22Rv1 (cell line): ENCODE measurements around the gene ZNF625.
"Not testable (repeated sequence)": the region's sequence is repeated elsewhere in the genome, so short reads cannot be mapped to it uniquely, and the experiment has no call there.

Experiments used
- H3K27ac ChIP-seq: fragments of 450-650 bp; 2 replicates; pipeline ENCODE4 v1.5.1; 2017
- ZFX ChIP-seq: fragments of 450-650 bp; IDR thresholded peaks from 2 replicates; pipeline ENCODE4 v1.6.1; 2017; ENCODE audit warnings: antibody characterized with exemption, borderline replicate concordance
- TF ChIP-seq, protein P1 (sequence below): fragments of 450-650 bp; IDR thresholded peaks from 2 replicates; pipeline ENCODE4 v1.5.1; 2017; ENCODE audit warnings: mild to moderate bottlenecking

Gene ZNF625

GRCh38 chr19:12133069-12133468, 23.5 kb downstream of the ZNF625 start:
- no peak for TF ChIP-seq ZFX
- TF ChIP-seq, protein P1, sequence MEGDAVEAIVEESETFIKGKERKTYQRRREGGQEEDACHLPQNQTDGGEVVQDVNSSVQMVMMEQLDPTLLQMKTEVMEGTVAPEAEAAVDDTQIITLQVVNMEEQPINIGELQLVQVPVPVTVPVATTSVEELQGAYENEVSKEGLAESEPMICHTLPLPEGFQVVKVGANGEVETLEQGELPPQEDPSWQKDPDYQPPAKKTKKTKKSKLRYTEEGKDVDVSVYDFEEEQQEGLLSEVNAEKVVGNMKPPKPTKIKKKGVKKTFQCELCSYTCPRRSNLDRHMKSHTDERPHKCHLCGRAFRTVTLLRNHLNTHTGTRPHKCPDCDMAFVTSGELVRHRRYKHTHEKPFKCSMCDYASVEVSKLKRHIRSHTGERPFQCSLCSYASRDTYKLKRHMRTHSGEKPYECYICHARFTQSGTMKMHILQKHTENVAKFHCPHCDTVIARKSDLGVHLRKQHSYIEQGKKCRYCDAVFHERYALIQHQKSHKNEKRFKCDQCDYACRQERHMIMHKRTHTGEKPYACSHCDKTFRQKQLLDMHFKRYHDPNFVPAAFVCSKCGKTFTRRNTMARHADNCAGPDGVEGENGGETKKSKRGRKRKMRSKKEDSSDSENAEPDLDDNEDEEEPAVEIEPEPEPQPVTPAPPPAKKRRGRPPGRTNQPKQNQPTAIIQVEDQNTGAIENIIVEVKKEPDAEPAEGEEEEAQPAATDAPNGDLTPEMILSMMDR, result no peak
- H3K27ac ChIP-seq, result no peak overlapping the region

DNA sequence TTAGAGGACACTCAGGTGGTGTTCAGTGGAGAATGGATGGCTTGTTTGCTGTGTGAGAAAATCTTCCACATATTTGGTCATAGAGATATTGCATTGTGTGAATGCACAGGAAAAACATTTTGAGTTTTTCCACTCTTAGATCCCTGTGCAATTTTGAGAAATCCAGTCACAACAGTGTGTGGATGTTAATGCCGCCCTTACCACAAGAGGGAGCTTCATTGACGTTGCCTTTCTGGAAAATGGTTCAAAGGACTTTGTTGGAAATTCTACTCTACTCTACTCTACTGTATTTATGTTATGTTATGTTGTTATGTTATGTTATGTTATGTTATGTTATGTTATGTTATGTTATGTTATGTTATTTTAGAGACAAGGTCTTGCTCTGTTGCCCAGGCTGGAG, 29.8 kb downstream of the ZNF625 start:
- TF ChIP-seq, protein P1, result peak; percentile 73
- no peak for TF ChIP-seq ZFX
- H3K27ac ChIP-seq, result no peak overlapping the region

GRCh38 chr19:12117201-12117970, 39.1 kb downstream of the ZNF625 start:
- TF ChIP-seq, protein P1, result no peak
- TF ChIP-seq ZFX, result no peak
- no peak overlapping the region for H3K27ac ChIP-seq

DNA sequence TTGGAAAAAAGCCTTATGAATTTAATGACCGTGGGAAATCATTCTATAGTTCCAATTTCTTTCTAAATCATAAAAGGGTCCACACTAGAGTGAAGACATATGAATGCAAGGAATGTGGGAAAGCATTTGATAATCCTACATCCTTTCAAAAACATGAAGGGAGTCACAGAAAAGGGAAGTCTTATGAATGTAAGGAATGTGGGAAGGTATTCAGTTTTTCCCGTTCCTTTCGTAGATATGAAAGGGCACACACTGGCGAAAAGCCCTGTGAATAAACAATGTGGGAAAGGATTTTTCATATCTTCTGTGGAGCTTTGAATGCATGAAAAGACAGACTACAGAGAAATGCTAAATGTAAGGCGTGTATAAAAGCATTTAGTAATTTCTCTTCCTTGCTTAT, 43.4 kb downstream of the ZNF625 start:
- TF ChIP-seq ZFX, result no peak
- TF ChIP-seq, protein P1, result no peak
- H3K27ac ChIP-seq, result no peak overlapping the region

GRCh38 chr19:12112701-12113100, 43.8 kb downstream of the ZNF625 start:
- no peak for TF ChIP-seq ZFX
- TF ChIP-seq, protein P1, result no peak
- H3K27ac ChIP-seq, result no peak overlapping the region

- H3K27ac ChIP-seq, result no peak overlapping the region
- TF ChIP-seq, protein P1, result no peak
- no peak for TF ChIP-seq ZFX
Measured at GRCh38 chr19:12111943-12112637, 44.4 kb downstream of the ZNF625 start.

DNA sequence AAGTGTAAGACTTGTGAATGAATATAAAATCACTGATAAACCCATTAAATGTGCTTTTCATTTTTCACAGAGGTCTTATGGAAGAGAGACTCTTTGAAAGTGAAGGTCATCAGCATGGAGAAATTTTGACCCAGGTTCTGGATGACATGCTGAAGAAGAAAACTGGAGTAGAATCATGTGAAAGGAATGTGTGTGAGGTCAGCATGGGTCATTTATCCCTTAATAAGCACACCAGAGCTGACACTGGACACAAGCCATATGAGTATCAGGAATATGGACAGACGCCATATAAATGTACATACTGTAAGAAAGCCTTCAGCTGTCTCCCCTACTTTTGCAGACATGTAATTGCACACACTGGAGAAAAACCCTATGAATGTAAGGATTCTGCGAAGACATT, 45.4 kb downstream of the ZNF625 start:
- H3K27ac ChIP-seq, result no peak overlapping the region
- no peak for TF ChIP-seq ZFX
- TF ChIP-seq, protein P1, result no peak

GRCh38 chr19:12103909-12104308, 52.6 kb downstream of the ZNF625 start:
- H3K27ac ChIP-seq, result not testable (repeated sequence)
